GM13976 (cell line): ENCODE results near the gene CACNG4.

Source experiments
- DNase-seq: peaks from one replicate; pipeline ENCODE4 v3.0.0; 2012; ENCODE audit warnings: low spot score
- in situ Hi-C: fragments of 300-500 bp; cut with MboI; formaldehyde crosslinking; loops from one replicate; pipeline ENCODE4 v1.12.0; 2022; ENCODE audit warnings: low sequenced_read_pairs, mixed read lengths, inconsistent platforms; ENCODE audit not compliant: unreplicated experiment
- TF ChIP-seq, protein P1 (sequence below): IDR thresholded peaks from 2 replicates; pipeline ENCODE4 v1.5.1; 2012; ENCODE audit warnings: borderline replicate concordance, mild to moderate bottlenecking; ENCODE audit not compliant: insufficient read depth; ENCODE audit errors: extremely low read depth, missing control alignments, control extremely low read depth

Gene CACNG4

DNA sequence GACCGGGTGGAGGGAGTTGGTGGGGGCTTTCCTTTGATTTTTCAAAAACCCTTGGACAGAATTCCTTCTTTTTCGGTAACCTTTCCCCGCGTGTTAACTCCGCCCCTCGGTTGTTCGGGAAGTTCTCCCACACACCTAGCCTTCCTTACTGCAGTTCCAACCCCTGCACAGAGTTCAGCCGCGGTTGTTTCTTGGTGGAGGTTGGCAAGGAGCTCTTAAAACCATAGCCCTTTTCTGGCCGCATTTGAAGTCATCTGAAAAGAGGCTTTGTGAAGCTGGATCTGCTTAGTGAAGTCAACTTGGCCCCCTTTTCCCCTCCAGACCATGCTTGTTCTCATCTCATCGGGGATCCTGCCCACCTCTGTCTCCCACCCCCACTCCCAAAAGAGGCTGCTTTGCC lies 1.8 kb downstream of the CACNG4 start:
- in situ Hi-C loops = no loop called here
- no peak for DNase-seq
- TF ChIP-seq, protein P1, sequence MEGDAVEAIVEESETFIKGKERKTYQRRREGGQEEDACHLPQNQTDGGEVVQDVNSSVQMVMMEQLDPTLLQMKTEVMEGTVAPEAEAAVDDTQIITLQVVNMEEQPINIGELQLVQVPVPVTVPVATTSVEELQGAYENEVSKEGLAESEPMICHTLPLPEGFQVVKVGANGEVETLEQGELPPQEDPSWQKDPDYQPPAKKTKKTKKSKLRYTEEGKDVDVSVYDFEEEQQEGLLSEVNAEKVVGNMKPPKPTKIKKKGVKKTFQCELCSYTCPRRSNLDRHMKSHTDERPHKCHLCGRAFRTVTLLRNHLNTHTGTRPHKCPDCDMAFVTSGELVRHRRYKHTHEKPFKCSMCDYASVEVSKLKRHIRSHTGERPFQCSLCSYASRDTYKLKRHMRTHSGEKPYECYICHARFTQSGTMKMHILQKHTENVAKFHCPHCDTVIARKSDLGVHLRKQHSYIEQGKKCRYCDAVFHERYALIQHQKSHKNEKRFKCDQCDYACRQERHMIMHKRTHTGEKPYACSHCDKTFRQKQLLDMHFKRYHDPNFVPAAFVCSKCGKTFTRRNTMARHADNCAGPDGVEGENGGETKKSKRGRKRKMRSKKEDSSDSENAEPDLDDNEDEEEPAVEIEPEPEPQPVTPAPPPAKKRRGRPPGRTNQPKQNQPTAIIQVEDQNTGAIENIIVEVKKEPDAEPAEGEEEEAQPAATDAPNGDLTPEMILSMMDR = no peak

DNA sequence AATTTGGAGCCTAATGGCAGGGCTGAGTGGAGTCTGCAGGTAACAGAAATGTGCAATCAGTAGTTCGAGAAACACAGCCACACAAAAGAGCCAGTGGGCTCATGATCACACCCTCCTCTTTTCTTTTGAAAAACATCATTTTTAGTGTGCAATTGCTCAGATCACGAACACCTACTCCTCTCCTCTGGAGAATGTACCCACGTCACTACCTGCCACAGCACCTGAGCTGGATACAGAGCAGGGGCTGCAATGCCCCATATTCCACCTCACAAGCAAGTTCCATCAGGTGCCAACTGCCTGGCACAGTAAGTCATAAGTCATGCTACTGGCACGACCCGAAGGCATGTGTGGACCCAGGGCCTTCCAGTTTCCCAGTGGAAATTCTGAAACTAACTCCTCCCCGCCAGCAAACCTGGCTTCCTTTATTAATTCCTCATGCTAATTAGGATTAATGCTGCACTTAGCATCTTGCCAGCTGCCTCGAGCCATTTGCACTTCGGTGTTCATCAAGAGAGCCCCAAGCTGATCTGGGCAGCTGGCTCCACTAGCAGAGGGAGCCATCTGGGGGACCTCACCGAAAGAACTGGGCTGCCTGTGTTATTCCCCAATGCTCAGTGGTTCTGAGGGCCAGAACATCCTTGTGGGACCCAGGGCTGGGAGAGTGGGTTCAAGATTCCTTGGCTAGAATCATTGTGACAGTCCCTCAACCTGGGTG lies 2.4 kb downstream of the CACNG4 start:
- in situ Hi-C loops = no loop called here
- TF ChIP-seq, protein P1 = no peak
- no peak for DNase-seq

DNA sequence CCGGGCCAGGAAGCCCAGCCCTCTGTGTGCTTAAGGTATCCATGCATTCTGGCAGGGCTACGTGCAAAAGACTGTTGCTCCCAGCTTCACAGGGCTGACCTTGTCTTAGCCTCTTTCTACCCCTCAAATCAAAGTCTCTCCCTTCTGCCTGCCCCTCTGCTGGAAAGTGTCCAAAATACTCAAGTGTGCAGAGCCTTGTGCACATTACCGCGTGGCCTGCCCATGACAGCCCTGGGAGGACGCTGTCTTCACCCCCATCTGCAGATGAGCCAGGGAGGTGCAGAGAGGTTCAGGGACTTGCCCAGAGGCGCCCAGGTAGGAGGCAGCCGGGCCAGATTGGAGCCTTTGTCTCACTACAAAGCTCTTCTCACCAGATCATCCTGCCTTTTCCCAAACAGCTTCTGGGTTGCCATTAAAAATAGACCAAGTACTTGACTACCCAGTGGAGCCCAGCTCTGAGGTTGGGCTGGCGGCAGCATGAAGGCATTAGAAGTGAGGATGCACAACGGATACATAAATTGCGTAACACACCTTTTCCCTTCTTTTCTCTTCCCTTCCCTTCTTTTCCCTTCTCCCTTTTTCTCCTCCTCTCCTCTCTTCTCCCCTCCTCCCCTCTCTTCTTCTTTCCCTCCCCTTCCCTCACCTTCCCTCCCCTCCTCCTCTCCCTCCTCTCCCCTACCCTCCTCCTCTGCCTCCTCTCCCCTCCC lies 3.5 kb downstream of the CACNG4 start:
- DNase-seq = no peak
- in situ Hi-C loops = no loop called here
- TF ChIP-seq, protein P1 = no peak

DNA sequence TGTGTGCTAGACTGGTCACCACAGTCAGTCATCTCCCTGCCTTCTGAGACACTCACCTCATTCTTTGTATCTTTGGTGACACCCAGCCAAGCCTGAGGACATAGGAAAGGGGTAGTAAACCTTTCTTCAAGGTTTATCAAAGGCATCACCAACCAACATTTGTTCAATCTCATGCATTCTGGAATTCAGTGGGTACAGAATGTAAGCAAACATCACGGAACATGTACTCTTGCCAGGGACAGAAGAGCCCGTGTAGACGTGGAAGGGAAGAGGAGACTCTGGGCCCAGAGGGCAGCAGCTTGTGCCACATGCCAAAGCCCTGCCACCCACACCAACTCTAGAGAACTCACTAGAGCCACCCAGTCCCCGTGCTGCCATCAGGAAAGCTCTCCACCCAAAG lies 4.4 kb downstream of the CACNG4 start:
- TF ChIP-seq, protein P1 = no peak
- no peak for DNase-seq
- in situ Hi-C loops = no loop called here

DNA sequence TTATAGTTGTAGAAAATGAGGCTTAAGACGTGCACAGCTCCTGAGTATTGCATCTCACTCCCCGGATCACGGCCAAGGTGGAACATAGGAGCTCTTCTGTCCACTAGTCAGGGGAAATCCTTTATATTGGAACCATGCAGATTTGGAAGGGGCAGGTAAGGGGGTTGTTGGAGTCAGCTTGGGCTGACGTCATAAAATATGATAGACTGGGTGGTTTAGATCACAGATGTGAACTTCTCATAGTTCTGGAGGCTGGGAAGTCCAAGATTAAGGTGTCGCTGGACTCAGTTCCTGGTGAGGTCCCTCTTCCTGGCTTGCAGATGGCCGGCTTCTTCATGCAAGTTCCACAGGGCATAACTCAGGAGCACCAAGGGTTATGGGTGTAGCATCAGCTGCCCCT lies 5.6 kb downstream of the CACNG4 start:
- in situ Hi-C loops = no loop called here
- no peak for DNase-seq
- TF ChIP-seq, protein P1 = no peak

DNA sequence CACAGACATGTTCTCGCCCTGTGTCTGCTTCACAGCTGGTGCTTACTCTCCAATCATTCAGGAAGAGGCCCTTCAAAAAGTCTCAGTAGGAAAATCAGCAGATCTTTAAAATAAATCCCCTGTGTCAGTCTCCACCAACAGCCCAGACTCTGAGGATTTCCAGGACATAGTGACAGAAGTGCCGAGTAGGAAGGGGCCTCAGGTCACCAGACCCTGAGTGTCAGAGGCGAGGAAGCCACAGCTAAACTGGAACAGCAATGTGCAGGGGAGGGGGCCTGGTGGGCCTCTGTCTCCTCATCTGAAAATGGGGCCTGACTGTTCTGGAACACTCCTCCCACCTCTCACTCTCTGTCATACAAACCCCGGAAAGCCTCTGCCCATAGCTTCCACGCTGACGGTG lies 6.3 kb downstream of the CACNG4 start:
- TF ChIP-seq, protein P1 = no peak
- no peak for DNase-seq
- in situ Hi-C loops = no loop called here

DNA sequence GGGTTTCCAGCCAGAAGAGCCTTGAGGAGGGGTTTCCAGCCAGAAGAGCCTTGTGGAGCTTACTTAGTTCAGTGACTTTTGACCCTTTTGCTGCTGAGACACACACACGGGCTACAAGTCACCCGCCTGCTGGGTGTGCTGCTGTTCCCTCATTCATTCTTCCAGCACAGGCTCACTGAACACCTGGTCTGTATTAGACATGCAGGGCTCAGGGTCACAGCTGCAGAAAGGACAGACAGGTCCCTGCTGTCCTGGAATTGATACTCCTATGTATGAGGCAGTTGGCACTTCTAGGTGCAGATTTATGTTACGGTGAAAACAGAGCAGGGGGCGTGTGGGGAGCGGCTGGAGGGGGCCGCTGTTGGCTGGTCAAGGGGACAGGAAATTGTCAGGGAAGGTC lies 6.8 kb downstream of the CACNG4 start:
- no peak for DNase-seq
- TF ChIP-seq, protein P1 = no peak
- in situ Hi-C loops = no loop called here
